Posterior vena cava (tissue), 2 donors: ENCODE measurements around the gene IGF1R. TPM values are rescaled to one million over a fixed set of nuclear protein-coding genes. Genes with fewer than 3 reads are reported as not detected.

Experiments
- DNase-seq: peaks from one replicate; pipeline ENCODE4 v3.0.0-alpha.2; 2020; ENCODE audit warnings: low spot score
- intact Hi-C, 2 donors: fragments of 100-400 bp; cut with DNase I; formaldehyde crosslinking; loops; one replicate each; pipeline versions ENCODE4 v1.14.1 to v1.14.2; 2022 to 2023
- total RNA-seq, 2 donors: library from RNA; stranded (reverse); fragmentation: NEBNext Ultra II Directional; extraction: Animal tissue kit (Norgen Biotek cat#: 25700); gene quantifications; one replicate each; pipeline ENCODE4 v1.2.1, GENCODE V29; 2021
- donor health status: DM: yes; HTN: yes; CAD: no.
- donor health status: DM: yes; HTN: yes; CAD: no.

Gene IGF1R
- total RNA-seq, 2 donors from 2014 or later = 30.7 to 50.1 TPM

DNA sequence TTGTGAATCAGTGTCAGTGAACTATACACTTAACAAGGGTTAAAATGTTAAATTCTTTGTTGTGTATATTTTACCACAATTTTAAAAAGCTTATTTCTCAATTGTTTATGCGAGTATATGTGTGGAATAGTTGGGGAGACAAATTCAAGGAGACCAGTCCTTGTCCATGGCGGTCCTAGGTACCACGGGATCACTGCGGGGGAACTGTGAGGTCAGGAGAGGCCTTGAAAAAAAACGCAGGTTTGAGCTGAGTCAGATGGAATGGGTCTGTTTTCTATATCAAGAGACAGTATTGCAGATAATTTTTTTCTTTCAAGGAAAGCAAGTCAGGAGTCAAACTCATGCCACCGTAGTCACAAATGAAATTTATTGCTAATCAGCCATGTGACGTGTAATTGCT, 18.5 kb downstream of the IGF1R start:
- no peak for DNase-seq
- intact Hi-C loops = no loop called here

DNA sequence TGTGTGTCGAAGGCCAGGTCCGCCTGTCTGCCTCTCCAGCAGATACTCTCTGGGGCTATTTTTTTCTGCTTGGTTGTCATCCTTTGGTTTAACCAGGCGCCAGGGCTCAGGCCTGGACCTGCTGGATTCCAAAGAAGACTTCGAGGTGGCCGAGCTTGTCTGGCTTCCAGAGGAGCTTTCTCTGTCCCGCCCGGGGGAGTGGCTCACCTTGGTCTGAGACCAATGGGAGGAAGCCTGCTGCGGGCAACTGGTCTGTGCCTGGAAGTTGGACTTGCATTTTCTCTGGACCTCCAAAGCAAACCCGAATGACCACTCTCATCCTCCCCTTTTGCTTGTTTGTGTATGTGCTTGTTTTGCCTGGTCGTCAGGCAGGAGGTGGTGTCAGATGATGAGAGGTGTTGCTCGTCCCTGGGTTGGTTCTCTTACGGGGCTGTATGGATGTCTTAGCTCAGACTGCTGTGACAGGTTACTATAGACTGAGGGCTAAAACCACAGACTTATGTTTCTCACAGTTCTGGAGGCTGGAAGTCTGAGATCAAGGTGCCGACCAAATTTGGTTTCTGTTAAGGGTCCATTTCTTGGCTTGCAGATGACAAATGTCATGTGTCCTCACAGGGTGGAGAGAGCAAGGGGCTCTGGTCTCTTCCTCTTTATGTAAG, 19.3 kb downstream of the IGF1R start:
- intact Hi-C loops = no loop called here
- no peak for DNase-seq

DNA sequence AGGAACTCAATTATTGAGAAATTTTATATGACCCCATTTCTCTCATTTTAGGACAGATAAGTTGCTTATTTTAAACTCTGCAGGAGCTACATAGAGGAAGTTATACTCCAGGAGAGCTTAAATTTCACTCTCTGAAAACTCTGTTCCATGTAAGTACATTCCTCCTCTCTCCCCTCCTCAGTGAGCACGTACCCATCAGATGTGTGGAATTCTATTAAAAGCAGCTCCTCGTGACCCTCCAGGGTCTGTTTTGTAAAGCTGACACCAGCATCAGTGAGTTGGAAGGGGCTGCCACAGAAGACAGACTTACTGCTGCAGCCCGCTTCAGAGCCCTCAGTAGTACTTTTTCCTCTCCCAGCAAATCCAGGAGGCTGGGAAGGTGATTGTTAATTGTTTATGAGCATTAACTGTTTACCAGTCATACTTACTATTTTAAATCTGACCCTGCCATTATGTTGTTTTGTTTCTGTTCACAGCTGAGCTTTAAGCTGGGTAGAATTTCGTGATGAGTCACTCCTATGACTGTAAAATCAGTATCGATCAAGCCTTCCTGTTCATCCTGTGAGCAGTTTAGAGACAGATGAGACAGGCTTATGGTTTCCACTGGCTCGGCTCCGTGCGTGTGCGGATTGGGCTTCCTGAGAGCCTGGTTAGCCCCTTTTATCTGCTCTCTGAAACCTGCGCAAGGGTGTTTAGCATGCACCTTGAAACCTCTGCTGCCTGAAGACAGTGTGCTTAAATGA, 20.4 kb downstream of the IGF1R start:
- intact Hi-C loops = no loop called here
- DNase-seq = no peak

DNA sequence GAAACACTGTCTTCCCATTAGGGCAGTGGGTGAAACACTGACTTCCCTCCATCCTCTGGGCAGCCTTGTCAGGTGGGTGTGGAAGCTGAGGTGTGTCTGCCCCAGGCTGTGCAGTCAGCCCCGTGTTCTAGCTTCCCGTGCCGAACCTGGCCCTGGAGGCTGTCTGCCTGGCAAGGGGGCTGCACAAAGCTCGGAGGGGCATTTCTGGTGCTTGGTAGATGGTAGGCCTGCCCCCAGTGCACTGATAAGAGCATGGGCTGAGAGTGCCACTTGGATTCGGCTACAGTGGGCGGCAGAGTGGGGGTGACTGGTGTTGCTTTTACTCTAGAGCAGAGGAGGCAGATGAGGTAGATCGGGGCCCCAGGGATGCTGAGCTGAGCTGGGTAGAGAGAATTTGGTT, 21.3 kb downstream of the IGF1R start:
- DNase-seq = no peak
- intact Hi-C loops = no loop called here

DNA sequence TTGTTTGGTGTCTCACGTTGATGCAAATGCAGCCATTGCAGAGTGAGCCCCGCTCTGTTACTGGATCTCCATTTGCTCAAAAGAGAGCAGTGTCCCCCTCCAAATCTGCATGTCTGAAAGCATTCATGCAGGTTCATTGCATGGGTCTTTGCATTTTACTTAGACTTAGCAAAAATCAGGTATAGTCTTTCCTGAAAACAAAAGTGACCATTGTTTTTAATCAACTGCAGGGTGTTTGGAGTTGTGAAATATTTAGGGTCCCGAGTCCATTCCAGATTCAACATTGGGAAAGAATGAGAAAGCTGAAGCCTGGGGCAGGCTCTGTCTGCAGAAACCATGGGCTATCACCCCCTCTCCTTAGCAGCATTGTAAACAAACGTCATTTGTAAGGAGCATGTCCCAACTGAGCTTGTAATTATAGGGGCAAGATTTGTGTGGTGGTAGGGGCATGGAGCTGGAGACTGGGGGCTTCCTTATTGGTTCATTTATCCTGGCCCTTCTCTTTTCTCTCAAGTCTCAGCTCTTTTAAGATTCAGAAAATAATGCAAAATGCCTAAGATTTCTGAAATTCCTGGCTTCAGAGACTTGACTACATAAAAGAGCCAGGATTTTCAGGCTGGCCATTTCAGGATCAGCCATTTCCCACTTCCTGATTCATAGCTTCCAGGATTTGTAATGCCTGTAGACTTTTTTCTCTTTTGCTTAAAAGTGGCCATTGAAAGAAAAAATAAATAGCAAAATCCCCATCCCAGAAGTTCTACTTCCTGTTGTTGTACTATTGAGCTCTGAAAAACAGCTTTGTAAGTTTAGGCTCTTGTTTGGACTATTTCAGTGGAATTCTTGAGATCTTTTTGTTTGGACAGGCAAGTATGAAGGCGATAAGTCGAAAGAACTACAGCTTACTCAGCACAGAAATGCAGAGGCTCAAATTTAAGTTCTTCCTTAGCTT, 23.0 kb downstream of the IGF1R start:
- intact Hi-C loops = no loop called here
- no peak for DNase-seq

DNA sequence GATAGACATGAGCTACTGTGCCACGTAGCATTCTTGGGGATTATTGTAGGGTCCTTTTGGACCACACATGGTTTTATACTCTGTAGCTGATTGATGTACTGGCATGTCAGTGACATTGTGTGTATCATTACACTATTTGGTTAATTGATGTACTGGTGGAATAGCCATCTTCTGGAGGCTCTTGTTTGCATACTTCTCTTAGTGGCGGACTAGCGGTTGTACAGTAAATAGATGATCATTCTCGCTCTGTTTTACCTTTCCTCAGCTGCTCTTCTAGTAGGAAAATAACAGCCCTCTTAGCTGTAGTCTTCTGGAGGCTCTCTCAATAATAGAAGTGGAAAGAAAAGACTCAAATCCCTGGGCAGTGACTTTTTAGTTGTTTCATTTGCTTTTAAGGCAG, 24.8 kb downstream of the IGF1R start:
- intact Hi-C loops = no loop called here
- no peak for DNase-seq

DNA sequence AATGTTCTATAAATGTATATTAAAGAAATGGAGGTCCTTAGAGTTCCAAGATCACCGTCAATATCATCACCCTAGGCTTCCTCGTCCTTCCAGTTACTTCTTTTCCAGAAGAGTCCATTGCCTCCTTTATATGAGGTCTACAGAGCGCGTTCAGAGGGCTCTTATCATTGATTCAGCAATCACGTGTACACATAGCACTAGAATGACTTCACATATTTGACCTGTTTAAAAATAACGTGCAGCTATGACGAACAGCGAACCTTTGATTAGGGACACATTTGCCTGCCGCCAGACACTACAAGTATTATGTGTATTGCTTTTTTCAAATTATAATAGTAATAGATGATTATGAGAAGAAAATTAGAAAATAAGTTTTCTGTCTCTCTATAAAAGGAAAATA, 26.0 kb downstream of the IGF1R start:
- no peak for DNase-seq
- intact Hi-C loops = no loop called here

DNA sequence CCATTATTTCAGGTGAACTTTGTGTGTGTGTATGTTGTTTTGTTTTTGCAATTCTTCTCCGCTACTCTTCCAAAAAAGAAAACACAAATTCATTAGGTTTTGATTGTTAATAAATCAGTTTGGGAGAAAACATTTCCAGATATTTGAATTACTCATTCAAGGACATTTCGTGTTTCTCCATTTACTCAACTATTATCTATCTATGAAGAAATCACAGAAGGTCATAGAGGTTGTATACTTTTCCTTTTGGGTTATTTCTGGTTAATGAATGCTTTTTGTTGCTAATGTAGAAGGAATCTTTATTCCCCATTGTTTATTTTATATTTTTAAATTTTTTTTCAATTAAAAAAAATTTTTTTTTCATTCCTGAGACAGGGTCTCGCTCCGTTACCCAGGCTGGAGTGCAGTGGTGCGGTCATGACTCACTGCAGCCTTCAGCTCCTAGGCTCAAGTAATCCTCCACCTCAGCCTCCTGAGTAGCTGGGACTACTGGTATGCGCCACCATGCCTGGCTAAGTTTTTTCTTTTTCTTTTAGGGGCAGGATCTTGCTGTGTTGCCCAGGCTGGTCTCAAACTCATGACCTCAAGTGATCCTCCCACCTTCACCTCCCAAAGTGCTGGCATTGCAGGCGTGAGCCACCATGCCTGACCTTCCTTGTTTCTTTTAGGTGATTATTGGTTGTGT, 28.4 kb downstream of the IGF1R start:
- intact Hi-C loops = no loop called here
- no peak for DNase-seq

DNA sequence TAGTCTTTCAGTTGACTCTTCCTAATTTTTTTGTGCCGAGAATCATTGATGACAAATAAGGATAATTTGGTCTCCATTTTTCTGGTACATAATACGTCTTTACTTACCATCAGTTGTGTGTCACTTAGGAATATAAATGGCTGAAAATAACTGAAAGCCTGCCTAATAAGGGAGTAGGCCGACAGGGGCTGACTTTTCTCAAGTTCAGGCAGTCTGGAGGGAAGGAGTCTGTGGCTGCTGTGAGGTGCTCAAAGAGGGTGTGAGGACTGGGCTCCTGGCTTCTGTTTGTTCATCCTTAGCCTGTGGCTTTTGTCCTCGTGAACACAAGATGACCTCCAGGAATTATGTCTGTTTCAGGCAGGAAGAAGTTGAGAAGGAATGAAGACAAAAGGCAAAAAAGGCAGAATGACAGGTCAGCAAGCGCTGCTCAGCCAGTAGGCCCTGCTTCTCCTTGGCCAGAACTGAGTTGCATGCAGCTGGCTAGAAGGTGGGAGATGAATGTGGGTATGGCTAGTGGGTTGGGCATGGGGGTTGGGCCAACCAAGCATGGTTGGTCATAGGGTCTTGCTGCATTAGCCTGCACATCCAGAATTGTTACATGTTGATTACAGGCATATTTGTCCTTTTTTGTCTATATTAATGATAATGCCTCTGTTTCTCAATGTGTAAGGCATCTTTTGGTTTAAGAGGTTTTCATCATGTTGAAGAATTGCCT, 29.2 kb downstream of the IGF1R start:
- no peak for DNase-seq
- intact Hi-C loops = no loop called here

DNA sequence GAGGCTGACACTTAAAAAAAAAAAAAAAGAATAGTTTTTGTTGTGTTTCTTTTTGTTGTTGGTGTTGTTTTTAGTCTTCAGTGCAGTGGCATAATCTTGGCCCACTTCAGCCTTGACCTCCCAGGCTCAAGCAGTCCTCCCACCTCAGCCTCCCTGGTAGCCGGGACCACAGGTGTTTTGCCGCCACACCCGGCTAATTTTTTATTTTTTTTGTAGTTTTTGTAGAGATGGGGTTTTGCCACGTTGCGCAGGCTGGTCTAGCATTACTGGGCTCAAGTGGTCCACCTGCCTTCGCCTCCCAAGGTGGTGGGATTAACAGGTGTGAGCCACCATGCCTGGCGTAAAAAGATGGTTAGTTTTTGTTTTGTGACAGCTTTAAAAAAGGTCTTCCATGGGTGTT, 30.1 kb downstream of the IGF1R start:
- DNase-seq = no peak
- intact Hi-C loops = no loop called here

DNA sequence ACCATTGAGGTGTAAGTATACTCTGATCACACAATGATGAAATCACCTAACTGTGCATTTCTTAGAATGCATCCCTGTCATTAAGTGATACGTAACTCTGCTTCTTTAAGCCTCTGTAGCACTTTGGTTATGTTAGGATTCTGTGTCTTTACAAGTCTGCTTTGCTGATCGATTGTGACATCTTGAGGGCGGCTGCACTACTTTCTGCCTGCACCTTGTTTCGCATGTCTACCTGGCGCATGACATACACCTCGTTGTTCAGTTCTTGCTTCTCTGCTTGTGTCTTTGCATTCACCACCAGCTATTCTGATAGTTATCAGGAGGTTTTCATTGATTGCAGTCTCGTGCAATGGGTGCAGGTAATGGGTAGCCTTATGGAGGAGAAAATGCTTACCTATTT, 32.7 kb downstream of the IGF1R start:
- DNase-seq = no peak
- intact Hi-C loops = no loop called here

DNA sequence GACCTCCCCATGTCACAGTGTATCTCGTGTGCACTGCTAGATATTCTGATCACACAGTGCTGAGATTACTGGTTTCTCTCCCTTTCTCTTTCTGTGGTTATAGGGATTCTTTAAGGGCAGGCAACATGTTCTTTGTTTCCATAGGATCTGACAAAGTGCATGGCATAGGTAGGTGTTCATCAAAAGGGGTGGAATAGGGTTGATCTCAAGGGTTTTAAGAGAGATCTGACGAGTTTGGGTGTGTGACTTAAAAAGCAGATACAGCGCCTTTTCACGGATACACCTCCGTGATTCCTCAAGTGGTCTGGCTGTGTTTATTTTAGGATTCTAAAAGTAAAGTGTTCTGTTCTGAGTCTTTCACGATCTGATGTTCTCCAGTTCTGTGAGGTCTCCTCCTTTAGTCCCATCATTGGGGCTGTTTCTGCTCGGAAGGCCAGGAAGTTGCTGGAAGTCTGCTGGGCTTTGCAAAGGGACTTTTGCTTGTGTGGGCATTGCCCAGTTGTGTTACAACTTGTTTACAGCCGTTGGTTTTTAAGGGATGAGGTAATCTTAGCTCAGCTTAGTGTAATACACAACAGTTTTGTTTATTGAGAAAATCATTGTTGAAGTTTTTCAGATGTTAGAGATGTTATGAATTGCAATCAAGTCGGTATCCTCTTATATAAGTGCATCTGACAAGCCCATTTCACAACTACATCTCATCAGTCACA, 34.8 kb downstream of the IGF1R start:
- intact Hi-C loops = no loop called here
- DNase-seq = no peak

DNA sequence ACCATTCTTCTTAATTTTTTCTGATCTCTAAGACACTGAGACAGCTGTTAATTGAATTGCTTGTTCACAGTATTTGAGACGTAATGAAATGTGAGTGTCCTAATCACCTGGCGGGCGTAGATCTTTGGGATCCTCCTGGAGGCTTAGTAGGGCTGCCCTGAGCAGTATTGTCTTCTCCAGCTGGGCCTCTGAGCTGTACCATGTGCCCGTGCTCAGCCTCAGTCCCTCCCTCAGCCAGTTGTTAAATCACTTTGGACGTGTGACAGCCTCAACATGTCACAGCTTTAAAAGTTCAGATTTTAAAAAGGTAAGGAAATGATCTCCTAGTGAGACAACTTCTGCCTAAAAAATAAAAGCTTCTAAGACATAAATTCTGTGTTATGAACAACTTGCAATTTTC, 35.5 kb downstream of the IGF1R start:
- intact Hi-C loops = no loop called here
- DNase-seq = no peak

DNA sequence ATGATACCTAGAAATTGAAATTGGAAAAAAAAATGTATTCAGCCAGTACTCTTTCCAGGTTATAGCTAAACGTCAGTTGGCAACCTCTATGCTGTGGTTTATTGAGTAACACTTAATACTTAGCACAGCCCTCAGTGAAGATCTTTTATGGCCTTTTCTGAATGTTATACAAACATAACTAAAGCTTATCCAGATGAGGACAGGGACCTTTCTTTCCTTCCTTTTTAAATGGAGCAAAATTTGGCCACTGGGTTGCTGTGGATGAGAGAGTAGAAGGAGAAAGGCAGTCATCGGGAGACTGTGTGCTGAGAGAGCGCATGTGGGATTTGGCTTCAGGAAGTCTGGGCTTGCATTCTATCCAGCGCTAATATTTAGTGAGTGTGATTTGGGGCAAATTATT, 36.1 kb downstream of the IGF1R start:
- intact Hi-C loops = no loop called here
- no peak for DNase-seq

DNA sequence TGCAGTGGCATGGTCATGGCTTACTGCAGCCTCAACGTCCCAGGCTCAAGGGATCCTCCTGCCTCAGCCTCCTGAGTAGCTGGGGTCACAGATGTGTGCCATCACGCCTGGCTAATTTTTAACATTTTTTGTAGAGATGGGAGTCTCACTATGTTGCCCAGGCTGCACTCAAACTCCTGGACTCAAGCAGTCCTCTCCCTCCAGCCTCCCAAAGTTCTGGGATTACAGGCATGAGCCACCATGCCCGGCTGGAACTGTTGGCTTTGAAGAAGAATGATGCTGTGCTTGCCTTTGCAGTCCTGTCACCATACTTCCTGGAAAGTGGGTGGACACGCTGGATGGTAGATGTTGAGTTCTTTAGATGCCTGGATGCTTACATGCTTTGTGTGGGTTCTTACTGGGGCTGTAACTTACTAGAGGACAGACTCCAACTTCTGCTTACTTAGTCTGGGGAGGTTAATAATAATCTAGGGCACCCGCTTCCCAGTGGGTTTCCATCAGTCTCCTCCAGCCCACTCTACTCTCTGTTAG, 36.7 kb downstream of the IGF1R start:
- DNase-seq = no peak
- intact Hi-C loops = no loop called here

DNA sequence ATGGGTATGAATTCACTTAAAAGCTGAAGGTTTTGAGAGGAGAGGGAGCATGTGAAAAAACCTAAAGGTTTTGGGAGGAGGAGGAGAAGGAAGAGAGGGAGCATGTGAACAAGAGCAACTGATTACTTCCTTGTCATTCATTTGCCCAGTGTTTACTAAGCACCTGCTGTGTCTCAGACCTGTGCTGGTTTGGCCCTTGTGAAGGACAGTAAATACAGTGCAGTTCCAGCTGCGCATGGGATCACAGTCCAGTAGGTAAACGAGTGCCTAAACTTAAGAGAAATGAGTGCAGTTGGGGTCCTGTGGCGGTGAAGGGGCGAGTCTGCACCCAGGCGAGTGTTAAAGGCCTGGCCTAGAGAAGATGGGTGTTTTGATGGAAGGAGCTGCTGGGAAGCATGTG, 38.6 kb downstream of the IGF1R start:
- DNase-seq = no peak
- intact Hi-C loops = no loop called here

DNA sequence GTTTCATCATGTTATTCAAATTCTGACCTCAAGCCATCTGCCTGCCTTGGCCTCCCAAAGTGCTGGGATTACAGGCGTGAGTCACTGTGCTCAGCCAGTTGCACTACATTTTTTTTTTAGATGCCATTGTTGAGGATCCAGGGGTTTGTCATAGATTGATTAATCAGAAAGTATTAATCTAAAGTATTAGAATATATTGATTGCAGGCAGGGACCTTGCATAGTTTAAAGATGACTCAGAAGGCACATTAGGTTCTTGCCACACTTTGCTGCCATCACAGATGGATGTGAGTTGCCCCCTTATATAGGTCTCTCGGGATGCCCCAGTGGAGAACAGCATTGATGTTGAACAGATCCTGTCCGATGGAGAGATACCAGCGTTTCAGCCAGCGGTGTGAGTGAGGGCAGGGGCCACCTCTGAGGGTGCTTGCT, 41.1 kb downstream of the IGF1R start:
- no peak for DNase-seq
- intact Hi-C loops = no loop called here

DNA sequence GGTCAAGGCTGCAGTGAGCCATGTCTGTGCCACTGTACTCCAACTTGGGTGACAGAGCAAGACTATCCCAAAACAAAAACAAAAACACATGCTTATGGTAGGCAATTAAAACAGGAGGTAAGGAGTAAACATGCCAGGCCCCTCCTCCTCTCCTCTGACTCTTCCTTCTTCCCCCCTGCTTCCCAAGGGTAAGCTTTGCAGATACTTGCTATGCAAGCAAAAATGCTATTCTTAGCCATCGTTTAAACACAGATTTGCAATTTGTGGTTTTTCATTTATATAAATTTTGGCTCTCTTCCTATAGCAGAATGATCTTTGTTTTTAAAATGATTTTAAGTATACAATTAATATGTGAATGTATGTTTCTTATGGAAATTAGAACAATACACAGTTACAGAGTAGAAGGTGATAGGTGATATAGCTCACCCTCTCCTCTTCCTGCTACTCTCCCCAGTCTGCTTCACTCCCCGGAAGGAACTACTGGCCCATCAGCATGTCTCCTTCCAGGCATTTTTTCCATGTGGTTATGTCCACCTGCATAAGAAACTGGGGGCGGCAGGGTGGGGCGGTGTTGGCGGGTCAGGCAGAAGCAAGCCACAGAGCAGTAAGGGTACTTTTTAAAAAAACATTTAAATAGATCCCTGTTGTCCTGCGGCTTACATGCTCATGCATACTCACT, 42.1 kb downstream of the IGF1R start:
- intact Hi-C loops = no loop called here
- DNase-seq = no peak
